Nephron (organoid): ENCODE results near the gene DPP6.

Experiments
- H3K27ac Mint-ChIP-seq, 3 experiments: 2 replicates each; pipeline ENCODE4 v1.8.0; 2020; ENCODE audit warnings: mixed read lengths in 3 of 3, mild to moderate bottlenecking in 2 of 3, moderate library complexity in 1 of 3
- H3K27me3 Mint-ChIP-seq: 2 replicates; pipeline ENCODE4 v1.8.0; 2021; ENCODE audit warnings: low read depth, mild to moderate bottlenecking, moderate library complexity, mixed read lengths
- H3K36me3 Mint-ChIP-seq: 2 replicates; pipeline ENCODE4 v1.8.0; 2020; ENCODE audit warnings: low read depth, mixed read lengths
- H3K4me1 Mint-ChIP-seq: 2 replicates; pipeline ENCODE4 v1.8.0; 2020; ENCODE audit warnings: mixed read lengths
- H3K4me3 Mint-ChIP-seq, 3 experiments: 2 replicates each; pipeline ENCODE4 v1.8.0; 2020; ENCODE audit warnings: mild to moderate bottlenecking in 3 of 3, mixed read lengths in 3 of 3, moderate library complexity in 2 of 3
- H3K9me3 Mint-ChIP-seq: 2 replicates; pipeline ENCODE4 v1.8.0; 2020; ENCODE audit warnings: mixed read lengths
- CTCF ChIP-seq, 3 experiments: fragments of 200-600 bp; sonication (generic); IDR thresholded peaks; one replicate each; pipeline ENCODE4 v1.5.0; 2021; ENCODE audit warnings: antibody characterized with exemption in 3 of 3; ENCODE audit not compliant: unreplicated experiment in 3 of 3

Gene DPP6

GRCh38 chr7:154517768-154518167 lies 465.6 kb downstream of the DPP6 start:
- no peak for TF ChIP-seq CTCF (IDR thresholded peaks at IDR 0.05; ENCODE audit: unreplicated experiment in 3 of 3)
- no peaks in the 10 kb centered on the region for H3K9me3 Mint-ChIP-seq
- no peaks in the 10 kb centered on the region for H3K36me3 Mint-ChIP-seq
- no peaks in the 10 kb centered on the region for H3K4me1 Mint-ChIP-seq
- no peak overlapping the region for H3K27ac Mint-ChIP-seq
- H3K4me3 Mint-ChIP-seq, result no peak overlapping the region
- H3K27me3 Mint-ChIP-seq, result no peaks in the 10 kb centered on the region

GRCh38 chr7:154519229-154519628 lies 467.0 kb downstream of the DPP6 start:
- H3K4me3 Mint-ChIP-seq, result no peak overlapping the region
- TF ChIP-seq CTCF (IDR thresholded peaks at IDR 0.05; ENCODE audit: unreplicated experiment in 3 of 3), result no peak
- no peaks in the 10 kb centered on the region for H3K4me1 Mint-ChIP-seq
- H3K9me3 Mint-ChIP-seq, result no peaks in the 10 kb centered on the region
- no peaks in the 10 kb centered on the region for H3K27me3 Mint-ChIP-seq
- no peak overlapping the region for H3K27ac Mint-ChIP-seq
- no peaks in the 10 kb centered on the region for H3K36me3 Mint-ChIP-seq

- Mint-ChIP-seq H3K9me3 (peaks cover 13% of the 10 kb centered on the region), H3K36me3 (no peaks in the 10 kb centered on the region), H3K27ac (no peak overlapping the region), H3K4me3 (no peak overlapping the region), H3K27me3 (no peaks in the 10 kb centered on the region), H3K4me1 (no peaks in the 10 kb centered on the region)
- no peak for TF ChIP-seq CTCF (IDR thresholded peaks at IDR 0.05; ENCODE audit: unreplicated experiment in 3 of 3)
Measured at GRCh38 chr7:154530136-154530535, 477.9 kb downstream of the DPP6 start.

- TF ChIP-seq CTCF (IDR thresholded peaks at IDR 0.05; ENCODE audit: unreplicated experiment in 3 of 3), result no peak
- no peak overlapping the region for H3K27ac Mint-ChIP-seq
- no peak overlapping the region for H3K4me3 Mint-ChIP-seq
- no peaks in the 10 kb centered on the region for H3K27me3 Mint-ChIP-seq
- peaks cover 13% of the 10 kb centered on the region for H3K9me3 Mint-ChIP-seq
- H3K4me1 Mint-ChIP-seq, result no peaks in the 10 kb centered on the region
- no peaks in the 10 kb centered on the region for H3K36me3 Mint-ChIP-seq
Measured at GRCh38 chr7:154532771-154533170, 480.6 kb downstream of the DPP6 start.

GRCh38 chr7:154540596-154540995 lies 488.4 kb downstream of the DPP6 start:
- no peak for TF ChIP-seq CTCF (IDR thresholded peaks at IDR 0.05; ENCODE audit: unreplicated experiment in 3 of 3)
- Mint-ChIP-seq H3K27me3 (no peaks in the 10 kb centered on the region), H3K27ac (no peak overlapping the region), H3K4me3 (no peak overlapping the region), H3K36me3 (no peaks in the 10 kb centered on the region), H3K9me3 (no peaks in the 10 kb centered on the region), H3K4me1 (no peaks in the 10 kb centered on the region)

- no peak overlapping the region for H3K4me3 Mint-ChIP-seq
- no peaks in the 10 kb centered on the region for H3K9me3 Mint-ChIP-seq
- H3K27me3 Mint-ChIP-seq, result no peaks in the 10 kb centered on the region
- no peaks in the 10 kb centered on the region for H3K4me1 Mint-ChIP-seq
- TF ChIP-seq CTCF (IDR thresholded peaks at IDR 0.05; ENCODE audit: unreplicated experiment in 3 of 3), result no peak
- H3K27ac Mint-ChIP-seq, result no peak overlapping the region
- no peaks in the 10 kb centered on the region for H3K36me3 Mint-ChIP-seq
Measured at GRCh38 chr7:154541606-154542005, 489.4 kb downstream of the DPP6 start.
